GM12878 (cell line): Measurements from ENCODE around the gene ZBED4. TPM values are rescaled to one million over a fixed set of nuclear protein-coding genes. Genes with fewer than 3 reads are reported as not detected.

Experiments used
- ATAC-seq: fragments of 200-7000 bp; cut with Tn5 transposase; 3 replicates; pipeline ENCODE4 v1.9.1; 2020; ENCODE audit warnings: mild to moderate bottlenecking, moderate library complexity
- BruUV-seq: library from RNA; stranded (reverse); fragments of 400-500 nt; replicated peaks from 2 replicates; lab custom pipeline; 2021; lab: Mats Ljungman, UMichigan
- CTCF ChIA-PET: fragments of 300-600 bp; sonication (Branson Sonifier 250); formaldehyde crosslinking; extraction: SDS; loops from one replicate; lab custom pipeline; 2021; ENCODE audit warnings: inconsistent platforms; lab: Yijun Ruan, JAX
- POLR2A ChIA-PET: fragments of 350-600 bp; formaldehyde crosslinking; extraction: SDS; loops from one replicate; lab custom pipeline; 2021; ENCODE audit warnings: inconsistent platforms; lab: Charles Lee
- RAD21 ChIA-PET: fragments of 300-600 bp; sonication (Branson Sonifier 250); formaldehyde crosslinking; loops from one replicate; lab custom pipeline; 2023; ENCODE audit warnings: antibody characterized with exemption; ENCODE audit not compliant: unreplicated experiment; lab: Charles Lee
- SMC1A ChIA-PET: fragments of 300-600 bp; sonication (Branson Sonifier 250); formaldehyde crosslinking; loops from one replicate; lab custom pipeline; 2023; ENCODE audit not compliant: unreplicated experiment, uncharacterized antibody; lab: Charles Lee
- DNase-seq: peaks from one replicate; pipeline ENCODE4 v3.0.0-alpha.2; 2011; ENCODE audit warnings: low read depth, low spot score
- FAIRE-seq: peaks from 3 replicates; lab custom pipeline; 2011; peaks lifted over from hg19 to GRCh38; lab: Jason Lieb, UNC
- H2AFZ ChIP-seq: 2 replicates; pipeline ENCODE4 v1.6.0; 2011; ENCODE audit warnings: low read depth, low read length, control low read depth; ENCODE audit not compliant: control insufficient read depth
- H3K27ac ChIP-seq: 2 replicates; pipeline ENCODE4 v1.5.1; 2011; ENCODE audit warnings: control low read depth; ENCODE audit not compliant: control insufficient read depth, insufficient read depth
- H3K27me3 ChIP-seq, 2 experiments: replicated peaks in 1 of 2; 2 replicates each; pipeline versions ENCODE4 v1.6.0 to v1.6.1; 2011; ENCODE audit warnings: low read length in 1 of 2; ENCODE audit not compliant: control insufficient read depth in 2 of 2, insufficient read depth in 2 of 2
- H3K36me3 ChIP-seq, 2 experiments: 2 replicates each; pipeline ENCODE4 v1.5.1; 2011; ENCODE audit warnings: low read length in 1 of 2; ENCODE audit not compliant: control insufficient read depth in 2 of 2, insufficient read depth in 2 of 2
- H3K4me1 ChIP-seq: 2 replicates; pipeline ENCODE4 v1.6.1; 2011; ENCODE audit warnings: mild to moderate bottlenecking, low read length, moderate library complexity, mixed read lengths; ENCODE audit not compliant: control insufficient read depth, insufficient read depth
- H3K4me2 ChIP-seq: 2 replicates; pipeline ENCODE4 v1.6.0; 2011; ENCODE audit warnings: control low read depth; ENCODE audit not compliant: control insufficient read depth, insufficient read depth
- H3K4me3 ChIP-seq: fragments of 200-600 bp; sonication (generic); 2 replicates; pipeline ENCODE4 v1.5.1; 2016
- H3K79me2 ChIP-seq: 2 replicates; pipeline ENCODE4 v1.6.0; 2011; ENCODE audit warnings: low read length; ENCODE audit not compliant: control insufficient read depth, insufficient read depth
- H3K9ac ChIP-seq: 2 replicates; pipeline ENCODE4 v1.8.0; 2011; ENCODE audit warnings: low read length, control low read depth, mixed read lengths; ENCODE audit not compliant: control insufficient read depth, insufficient read depth
- H3K9me3 ChIP-seq: replicated peaks from 3 replicates; pipeline ENCODE4 v1.5.1; 2011; ENCODE audit warnings: mild to moderate bottlenecking, low read length; ENCODE audit not compliant: control insufficient read depth, insufficient read depth
- H4K20me1 ChIP-seq: 2 replicates; pipeline ENCODE4 v1.6.0; 2011; ENCODE audit not compliant: control insufficient read depth, insufficient read depth
- ATF7 ChIP-seq: fragments of 450-650 bp; IDR thresholded peaks from 2 replicates; pipeline ENCODE4 v1.6.1; 2016; ENCODE audit warnings: low read depth, mild to moderate bottlenecking
- CHD2 ChIP-seq: IDR thresholded peaks from 2 replicates; pipeline ENCODE4 v1.6.1; 2011; ENCODE audit warnings: low read depth, low read length, improper control_type of control experiment, borderline replicate concordance
- EGR1 ChIP-seq, 2 experiments: IDR thresholded peaks; 1 replicate in 1 of 2; 2 replicates in 1 of 2; pipeline ENCODE4 v1.6.1; 2011 to 2012; ENCODE audit warnings: low read depth in 2 of 2, low read length in 2 of 2, borderline replicate concordance in 1 of 2, mild to moderate bottlenecking in 1 of 2, moderate library complexity in 1 of 2
- IKZF2 ChIP-seq, 2 experiments: fragments of 450-650 bp; IDR thresholded peaks; 2 replicates each; pipeline ENCODE4 v1.6.1; 2017; ENCODE audit warnings: mild to moderate bottlenecking in 2 of 2, moderate library complexity in 2 of 2
- JUNB ChIP-seq: IDR thresholded peaks from 2 replicates; pipeline ENCODE4 v1.6.1; 2016; ENCODE audit warnings: antibody characterized with exemption, mild to moderate bottlenecking
- MYC ChIP-seq: IDR thresholded peaks from 2 replicates; pipeline ENCODE4 v1.6.1; 2011; ENCODE audit warnings: mild to moderate bottlenecking, low read length, moderate library complexity, inconsistent platforms; ENCODE audit not compliant: insufficient read depth, insufficient replicate concordance, insufficient read length, severe bottlenecking
- NR2C1 ChIP-seq: fragments of 450-650 bp; IDR thresholded peaks from 2 replicates; pipeline ENCODE4 v1.6.1; 2017; ENCODE audit warnings: antibody characterized with exemption, mild to moderate bottlenecking, moderate library complexity
- SPI1 ChIP-seq: IDR thresholded peaks from 2 replicates; pipeline ENCODE4 v1.6.1; 2011; ENCODE audit warnings: low read depth, mild to moderate bottlenecking, low read length, moderate library complexity, borderline replicate concordance; ENCODE audit not compliant: insufficient read depth
- STAT3 ChIP-seq: IDR thresholded peaks from 2 replicates; pipeline ENCODE4 v1.6.1; 2011; ENCODE audit warnings: low read depth, low read length, improper control_type of control experiment
- ZNF687 ChIP-seq: fragments of 450-650 bp; IDR thresholded peaks from 2 replicates; pipeline ENCODE4 v1.6.1; 2017; ENCODE audit warnings: mild to moderate bottlenecking, moderate library complexity
- ZSCAN29 ChIP-seq: fragments of 450-650 bp; IDR thresholded peaks from 2 replicates; pipeline ENCODE4 v1.6.1; 2017; ENCODE audit warnings: mild to moderate bottlenecking, moderate library complexity
- WGBS: methylation state at CpG from one replicate; pipeline ENCODE4 v1.1.6; 2016; ENCODE audit warnings: low lambda C conversion rate; ENCODE audit not compliant: insufficient replicate concordance, insufficient coverage; ENCODE audit errors: missing lambda C conversion rate; 5-methylcytosine and 5-hydroxymethylcytosine counted together
- in situ Hi-C: fragments of 300-500 bp; cut with MboI; formaldehyde crosslinking; loops from 9 replicates; pipeline ENCODE4 v1.14.3; 2018; ENCODE audit warnings: mixed read lengths
- intact Hi-C: fragments of 100-400 bp; cut with micrococcal nuclease; formaldehyde crosslinking; loops from one replicate; pipeline ENCODE4 v1.14.2; 2022; ENCODE audit not compliant: unreplicated experiment
- polyA plus RNA-seq, 11 experiments: library from polyadenylated mRNA; depleted of rRNA in 4 of 11; unstranded in 6 of 11; stranded (reverse) in 5 of 11; fragments of >200 nt; fragmentation: Nextera tagmentation in 4 of 11; fragmentation: Illumina TruSeq in 1 of 11; extraction: Ambion mirVana in 4 of 11; extraction: Trizol in 1 of 11; gene quantifications; 1 replicate in 1 of 11; 2 replicates in 10 of 11; pipeline versions ENCODE4 v1.2.1 to v1.2.3, GENCODE V29; 2011 to 2016; ENCODE audit warnings: inconsistent platforms in 2 of 11, missing spikeins in 2 of 11, low read depth in 1 of 11
- total RNA-seq, 4 experiments: library from RNA; depleted of rRNA in 3 of 4; stranded (reverse); fragments of >200 nt in 3 of 4; fragmentation: Illumina TruSeq in 1 of 4; extraction: Trizol in 1 of 4; gene quantifications; 2 replicates each; pipeline versions ENCODE4 v1.2.1 to v1.2.3, GENCODE V29; 2013 to 2021

Gene ZBED4
- total and polyA plus RNA-seq, 10 of the 15 experiments (the other 5 are each of a cell fraction or from before 2014, with no cell fraction given), result 2.3 to 21.6 (median 12.8) TPM

GRCh38 chr22:49807780-49808708, 45.6 kb upstream of the ZBED4 start (continued):
- TF ChIP-seq ZNF687 (no peak), NR2C1 (no peak), ATF7 (peak; percentile 41; the same call in 1 of the 2 replicates)

GRCh38 chr22:49810363-49811019, 43.2 kb upstream of the ZBED4 start:
- peak; percentile 36; the same call in 1 of the 2 replicates for TF ChIP-seq SPI1
- no peak for TF ChIP-seq CHD2
- TF ChIP-seq STAT3, result no peak
- TF ChIP-seq EGR1 (IDR thresholded peaks at IDR 0.05; ENCODE audit: borderline replicate concordance in 1 of 2, low read depth in 2 of 2, low read length in 2 of 2), result no peak
- no peak for TF ChIP-seq ZSCAN29
- TF ChIP-seq IKZF2 (IDR thresholded peaks at IDR 0.05), result no peak
- TF ChIP-seq JUNB, result no peak
- no peak for TF ChIP-seq MYC
- Histone ChIP-seq H4K20me1 (peaks cover 5% of the 10 kb centered on the region), H3K4me2 (no peak overlapping the region), H3K27me3 (no peaks in the 10 kb centered on the region), H2AFZ (no peak overlapping the region), H3K36me3 (peaks cover 5 to 21% of the 10 kb centered on the region in 2 experiments), H3K27ac (no peak overlapping the region), H3K79me2 (peaks cover 71% of the 10 kb centered on the region), H3K9me3 (no peaks in the 10 kb centered on the region; the same call in 2 of the 3 replicates), H3K4me1 (peaks cover 5% of the 10 kb centered on the region), H3K9ac (no peak overlapping the region), H3K4me3 (peak overlapping the region; percentile 34; the same call in 1 of the 2 replicates)
- CTCF ChIA-PET, result interaction anchor here (0.6 to 1.4 kb wide), 2 partner anchors 11 to 1959 kb away, joined by 3 to 4 read pairs; no protein-coding TSS in a partner anchor
- RAD21 ChIA-PET, result no interaction called here
- no peak for FAIRE-seq
- POLR2A ChIA-PET, result no interaction called here
- no TSS peak for BruUV-seq
- no peak for DNase-seq
- in situ Hi-C loops (no loop called here), intact Hi-C loops (no loop called here)
- ATAC-seq, result no peak
- SMC1A ChIA-PET, result interaction anchor here (1.0 to 1.3 kb wide), 2 partner anchors 10 to 11 kb away, joined by 3 to 4 read pairs; no protein-coding TSS in a partner anchor
- 93% methylated on average over 5 of the region's 5 CpGs for WGBS
